HG03097 (cell line): ENCODE data around the gene KCNAB2.

Experiments
- ATAC-seq: cut with Tn5 transposase; IDR thresholded peaks from one replicate; pipeline ENCODE4 v1.9.1; 2021; ENCODE audit not compliant: unreplicated experiment, low FRiP score

KCNAB2 gene

DNA sequence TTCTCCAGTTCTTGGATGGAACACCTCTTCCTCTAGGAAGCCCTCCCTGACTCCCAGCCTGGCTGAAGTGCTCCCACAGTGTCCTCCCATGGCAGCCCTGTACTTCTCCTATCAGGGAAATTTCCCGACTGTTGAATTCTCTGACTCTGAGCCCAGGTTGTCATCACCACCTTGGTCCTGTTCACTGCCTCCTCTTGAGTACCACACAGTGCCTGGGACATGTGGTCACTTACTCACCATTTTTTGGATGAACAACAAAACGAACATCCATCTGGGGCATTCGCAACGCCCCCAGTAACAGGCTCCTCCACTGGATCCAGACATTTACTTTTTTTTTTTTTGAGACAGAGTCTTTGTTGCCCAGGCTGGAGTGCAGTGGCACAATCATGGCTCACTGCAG is 97.0 kb downstream of the KCNAB2 start:
- ATAC-seq: no peak

DNA sequence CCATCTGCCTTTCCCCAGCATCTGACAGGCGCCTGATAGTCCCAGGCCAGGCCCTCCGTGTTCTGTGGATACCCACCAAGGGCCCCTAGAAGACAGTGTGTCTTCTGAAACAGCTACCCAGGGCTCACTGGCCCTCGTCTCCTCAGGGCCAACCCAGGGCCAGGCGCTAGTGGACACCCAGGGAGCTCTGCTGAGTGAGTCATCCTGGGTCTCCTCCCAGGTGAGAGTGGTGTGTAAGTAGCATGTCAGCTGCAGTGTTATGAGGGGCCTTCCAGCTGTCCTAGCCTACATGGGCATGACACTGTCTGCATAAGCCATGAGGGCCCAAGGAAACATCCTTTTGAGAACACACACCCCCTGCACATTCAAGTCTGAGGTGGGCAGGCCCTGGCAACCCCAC is 97.7 kb downstream of the KCNAB2 start:
- no peak for ATAC-seq

DNA sequence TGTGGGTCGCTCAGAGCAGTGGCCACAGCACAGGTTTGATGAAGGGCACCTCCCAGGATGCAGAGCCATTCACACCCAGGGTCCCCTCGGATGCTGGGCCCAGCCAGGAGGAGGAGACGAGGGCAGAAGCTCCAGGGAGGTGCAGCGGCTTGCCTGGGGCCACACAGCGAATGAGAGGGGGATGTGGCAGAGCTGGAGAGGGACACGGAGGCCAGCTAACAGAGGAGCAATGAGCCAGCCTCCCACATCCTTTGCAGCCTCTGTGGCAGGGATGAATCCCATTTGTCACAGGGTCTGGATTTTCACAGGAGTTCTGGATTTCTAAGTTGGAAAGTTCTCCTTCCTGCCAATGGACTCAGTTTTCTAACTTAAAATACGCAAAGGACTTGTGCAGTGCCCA is 98.5 kb downstream of the KCNAB2 start:
- no peak for ATAC-seq

DNA sequence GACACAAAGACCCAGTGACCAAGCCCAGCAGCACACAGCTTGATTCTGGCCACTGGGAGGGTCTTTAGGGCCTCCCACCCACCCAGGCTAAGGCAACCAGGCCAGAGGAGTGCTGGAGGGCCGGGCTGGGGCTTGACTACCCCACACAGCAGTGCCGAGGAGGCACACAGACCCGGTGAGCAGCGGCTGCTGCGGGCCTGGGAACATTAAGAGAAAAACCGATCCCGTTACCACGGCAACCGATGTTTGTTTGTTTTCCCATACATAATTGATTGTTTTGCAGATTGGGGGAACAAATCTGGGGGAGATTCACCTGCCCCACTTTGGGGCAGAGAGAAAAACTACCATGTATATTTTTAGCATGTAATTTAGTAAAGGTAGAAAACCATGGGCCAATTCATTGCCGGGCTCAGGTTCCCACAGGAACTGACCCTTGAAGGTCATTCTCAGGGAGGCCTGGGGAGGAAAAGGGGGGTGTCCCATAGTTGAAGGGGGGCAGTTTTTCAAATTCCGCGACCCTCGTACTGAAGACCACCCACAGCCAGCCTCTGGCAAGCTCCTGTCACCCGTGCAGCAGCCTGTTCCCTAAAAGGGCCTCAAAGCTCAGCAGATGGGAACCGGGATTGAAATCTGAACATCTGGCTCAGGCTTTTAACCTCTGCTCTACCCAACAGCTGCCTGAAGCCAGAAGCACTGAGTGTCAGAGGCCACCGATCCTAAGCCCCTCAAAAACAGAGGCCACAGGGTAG is 99.1 kb downstream of the KCNAB2 start:
- ATAC-seq: no peak

DNA sequence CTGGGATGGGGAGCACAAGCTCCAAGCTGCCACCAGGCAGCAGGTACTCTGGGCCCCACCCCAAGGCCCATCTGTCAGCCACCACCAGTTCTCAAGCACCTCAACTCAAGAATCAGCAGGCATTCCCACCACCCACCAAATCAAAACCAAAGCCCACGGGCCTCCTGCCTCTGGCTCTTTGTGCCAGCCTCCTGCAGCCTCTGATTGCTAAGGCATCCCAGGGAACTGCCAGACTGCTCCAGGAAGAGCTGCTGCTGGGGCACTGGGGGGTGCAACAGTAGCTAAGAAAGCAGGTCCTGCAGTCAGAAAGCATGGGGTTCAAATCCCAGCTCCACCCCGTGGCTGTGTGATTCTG is 99.7 kb downstream of the KCNAB2 start:
- no peak for ATAC-seq

DNA sequence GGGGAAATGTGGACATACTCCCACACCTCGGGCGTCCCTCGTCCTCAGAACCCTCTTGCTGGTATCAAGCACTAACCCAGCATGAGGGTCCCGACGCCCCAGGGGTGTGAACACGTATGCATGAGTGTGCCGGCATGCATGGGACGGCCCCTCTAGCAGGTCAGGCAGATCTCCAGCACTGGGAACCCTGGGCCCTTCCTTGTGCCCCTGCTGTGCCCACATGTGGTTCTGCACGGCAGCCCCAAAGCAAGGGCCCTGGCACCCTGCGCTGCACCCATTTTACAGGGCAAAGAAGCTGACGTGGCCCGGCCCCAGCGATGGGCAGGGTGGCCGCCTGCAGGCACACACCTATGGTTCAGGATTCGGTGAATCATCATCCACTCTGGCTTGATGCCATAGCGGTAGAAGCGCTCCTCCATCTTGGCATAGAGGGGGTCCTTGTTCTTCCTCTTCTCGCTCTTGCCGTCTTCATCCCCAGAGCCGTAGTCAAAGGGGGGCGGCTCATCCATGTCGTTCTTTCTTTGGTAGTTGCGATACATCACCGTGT is 100.2 kb downstream of the KCNAB2 start:
- no peak for ATAC-seq

DNA sequence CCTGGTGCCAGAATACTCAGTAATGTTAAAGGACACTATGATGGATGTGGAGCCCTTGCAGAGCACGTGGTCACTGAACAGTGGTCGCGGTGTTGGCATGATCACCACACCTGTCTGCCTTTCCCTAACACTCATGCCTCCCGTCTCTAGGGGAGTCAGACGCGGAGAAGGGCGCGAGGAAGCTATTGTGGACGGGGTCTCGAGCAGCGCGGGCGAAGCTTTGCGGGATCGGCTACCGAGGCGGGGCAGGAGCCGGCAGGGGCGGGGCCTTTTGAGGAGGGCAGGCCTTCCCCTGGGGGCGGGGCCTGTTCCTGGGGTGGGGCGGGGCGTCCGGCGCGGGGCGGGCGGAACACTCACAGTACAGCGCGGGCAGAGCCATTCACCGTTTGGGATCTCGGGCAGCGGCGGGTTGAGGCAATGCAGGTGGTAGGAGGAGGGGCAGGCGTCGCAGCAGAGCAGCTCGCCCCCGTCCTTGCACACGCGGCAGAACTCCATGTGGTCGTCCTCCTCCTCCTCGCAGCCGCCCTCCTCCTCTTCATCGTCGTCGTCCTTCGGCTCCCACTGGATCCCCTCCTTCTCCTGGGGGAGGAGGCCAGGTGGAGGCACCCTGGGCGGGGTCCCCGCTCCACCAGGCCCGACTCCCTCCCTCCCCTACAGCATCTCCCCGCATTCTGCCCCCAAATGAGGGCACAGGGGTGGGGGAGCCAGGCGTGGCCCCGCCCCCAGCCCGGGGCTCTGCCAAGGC is 103.0 kb downstream of the KCNAB2 start:
- ATAC-seq: no peak

DNA sequence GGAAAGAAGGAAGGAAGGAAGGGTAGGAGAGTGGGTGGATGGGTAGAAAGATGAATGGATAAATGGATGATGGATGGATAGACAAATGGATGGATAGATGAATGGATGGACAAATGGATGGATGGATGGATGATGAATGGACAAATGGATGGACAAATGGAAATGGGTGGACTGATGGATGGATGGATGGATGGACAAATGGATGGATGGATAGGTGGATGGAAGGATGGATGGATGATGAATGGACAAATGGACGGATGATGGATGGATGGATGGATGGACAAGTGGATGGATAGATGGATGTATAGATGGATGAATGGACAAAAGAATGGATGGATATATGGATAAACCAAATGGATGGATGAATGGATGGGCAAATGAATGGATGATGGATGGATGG is 103.9 kb downstream of the KCNAB2 start:
- no peak for ATAC-seq

DNA sequence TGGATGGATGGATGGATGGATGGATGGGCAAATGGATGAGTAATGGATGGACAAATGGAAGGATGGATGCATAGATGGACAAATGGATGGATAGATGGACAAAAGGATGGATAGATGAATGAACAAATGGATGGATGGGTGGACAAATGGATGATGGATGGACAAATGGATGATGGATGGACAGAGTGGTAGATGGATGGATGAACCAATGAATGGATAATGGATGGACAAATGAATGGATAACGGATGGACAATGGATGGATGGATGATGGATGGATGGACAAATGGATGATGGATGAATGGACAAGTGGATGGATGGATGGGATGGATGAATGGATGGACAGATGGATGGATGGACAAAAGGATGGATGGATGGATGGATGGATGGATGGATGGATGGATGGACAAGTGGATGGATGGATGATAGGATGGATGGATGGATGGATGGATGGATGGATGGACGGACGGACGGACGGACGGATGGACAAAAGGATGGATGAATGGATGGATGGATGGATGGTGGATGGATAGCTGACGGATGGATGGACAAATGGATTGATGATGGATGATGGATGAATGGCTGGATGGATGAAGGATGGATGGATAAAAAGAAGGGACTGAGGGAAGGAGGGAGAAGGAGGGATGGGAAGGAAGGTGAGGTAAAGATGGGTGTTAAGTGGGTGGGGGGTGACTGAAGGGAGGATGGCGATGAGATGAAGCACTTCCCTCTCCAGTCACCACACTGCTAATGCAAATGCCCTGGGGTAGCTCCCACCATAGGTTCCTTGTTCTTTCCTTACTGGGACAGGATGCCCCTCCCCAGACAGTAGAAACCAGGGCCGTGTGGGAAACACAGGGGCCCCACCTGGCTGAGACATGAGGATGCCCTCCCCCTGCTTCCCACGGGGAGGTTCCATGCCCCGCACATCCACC is 104.6 kb downstream of the KCNAB2 start:
- no peak for ATAC-seq
